NCI-H2171 treated with DMSO at 0.1 percent for 48 hours (cell line): ENCODE measurements around the gene GNB1.

Experiments used
- DNase-seq: peaks from one replicate; lab custom pipeline; 2025; lab: John Stamatoyannopoulos, UW

Gene GNB1

DNA sequence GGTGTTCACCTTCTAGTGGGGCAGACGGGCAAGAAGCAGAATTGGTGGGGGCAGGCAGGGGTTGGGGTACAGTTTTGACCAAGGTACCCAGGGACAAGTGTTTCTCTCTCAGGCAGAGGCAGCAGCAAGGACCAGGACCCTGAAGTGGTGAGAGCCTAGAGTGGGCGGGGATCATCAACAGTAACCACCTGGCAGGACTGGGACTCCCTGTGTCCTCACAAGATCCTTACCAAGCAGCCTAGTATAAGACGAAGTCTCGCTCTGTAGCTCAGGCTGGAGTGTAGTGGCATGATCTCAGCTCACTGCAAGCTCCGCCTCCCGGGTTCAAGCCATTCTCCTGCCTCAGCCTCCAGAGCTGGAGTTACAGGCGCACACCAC lies 109.4 kb downstream of the GNB1 start:
- DNase-seq, result no peak

GRCh38 chr1:1780598-1781525 lies 110.0 kb downstream of the GNB1 start:
- DNase-seq, result no peak

DNA sequence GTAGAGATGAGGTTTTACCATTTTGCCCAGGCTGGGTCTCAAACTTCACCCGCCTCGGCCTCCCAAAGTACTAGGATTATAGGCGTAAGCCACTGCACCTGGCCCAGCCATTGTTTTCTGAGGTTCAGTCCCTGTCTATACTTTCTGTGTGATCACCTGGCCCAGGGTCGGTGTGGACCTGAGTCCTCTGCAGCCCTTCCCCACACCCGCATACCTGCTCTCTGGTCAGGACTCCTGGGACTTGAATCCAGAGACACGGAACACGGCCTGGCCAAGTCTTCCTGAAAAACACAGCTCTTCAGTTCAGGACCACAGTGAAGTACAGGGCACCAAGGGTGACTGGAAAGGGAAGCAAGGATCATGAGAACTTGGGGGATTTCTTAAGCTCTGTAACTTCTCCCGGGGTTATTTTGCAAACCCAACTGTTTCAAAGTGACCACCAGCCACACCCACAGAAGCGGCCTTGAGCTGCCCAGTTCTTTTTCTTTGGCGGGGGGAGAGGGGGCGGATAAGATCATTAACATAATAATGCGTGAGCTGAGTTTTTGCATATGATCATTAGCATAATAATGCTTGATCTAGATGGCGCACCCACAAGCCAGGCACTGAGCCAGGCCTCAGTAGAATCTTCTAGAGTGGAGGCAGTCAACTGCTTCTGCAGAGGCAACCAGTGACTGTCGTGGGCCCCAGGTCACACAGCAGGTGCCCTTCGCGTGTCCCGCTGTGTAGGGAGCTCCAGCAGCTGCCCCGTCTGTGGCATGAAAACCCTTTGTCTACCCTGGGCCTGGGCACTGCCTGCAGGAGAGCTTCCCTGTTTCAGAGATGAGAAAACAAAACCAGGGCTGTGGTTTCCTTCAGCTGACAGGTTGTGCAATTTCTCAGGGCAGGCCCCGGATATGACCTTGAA lies 110.9 kb downstream of the GNB1 start:
- no peak for DNase-seq

DNA sequence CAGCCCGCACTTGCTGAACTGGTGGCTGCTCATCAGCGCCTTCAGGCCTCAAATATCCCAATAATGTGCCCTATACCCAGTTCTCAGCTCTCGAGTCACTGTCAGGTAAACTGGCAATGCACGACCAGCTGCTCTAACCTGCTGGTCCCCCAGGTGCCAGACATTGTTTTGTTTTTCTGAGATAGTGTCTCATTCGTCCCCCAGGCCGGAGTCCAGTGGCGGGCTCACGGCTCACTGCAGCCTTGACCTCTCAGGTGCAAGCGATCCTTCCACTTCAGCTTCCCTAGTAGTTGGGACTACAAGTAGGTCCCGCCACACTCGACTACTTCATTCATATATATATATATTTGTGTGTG lies 111.6 kb downstream of the GNB1 start:
- DNase-seq, result no peak

GRCh38 chr1:1778663-1779319 lies 112.1 kb downstream of the GNB1 start:
- DNase-seq, result peak; percentile 71

- peak; percentile 64 for DNase-seq
These were observed 112.8 kb downstream of the GNB1 start, which contains the start of gene NADK for GRCh38 chr1:1777950-1778662. Gene NADK, minus strand, starts transcription at chr1:1778470. Its CDS starts 13,064 bp downstream, at chr1:1765406.

GRCh38 chr1:1777583-1777899 lies 113.3 kb downstream of the GNB1 start:
- no peak for DNase-seq

- DNase-seq, result no peak
These were observed 114.0 kb downstream of the GNB1 start for GRCh38 chr1:1776672-1777582.

GRCh38 chr1:1775327-1776226 lies 115.3 kb downstream of the GNB1 start:
- DNase-seq, result no peak

- DNase-seq, result no peak
These were observed 117.0 kb downstream of the GNB1 start for GRCh38 chr1:1773874-1774273.

DNA sequence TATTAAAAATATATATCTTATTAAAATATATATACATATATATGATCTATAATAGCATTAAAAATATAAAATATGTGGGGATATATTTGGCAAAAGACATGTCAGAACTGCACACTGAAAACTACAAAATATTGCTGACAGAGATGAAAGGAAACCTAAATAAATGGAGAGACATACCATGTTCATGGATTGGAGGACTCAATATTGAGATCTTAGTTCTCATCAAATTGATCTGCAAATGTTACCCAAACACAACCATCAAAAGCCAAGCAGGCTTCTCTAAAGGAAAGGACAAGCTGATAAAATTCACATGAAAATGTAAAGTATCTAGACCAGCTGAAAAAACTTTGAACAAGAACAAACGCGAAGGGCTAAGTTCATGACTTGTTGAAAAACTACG lies 119.8 kb downstream of the GNB1 start:
- no peak for DNase-seq

DNA sequence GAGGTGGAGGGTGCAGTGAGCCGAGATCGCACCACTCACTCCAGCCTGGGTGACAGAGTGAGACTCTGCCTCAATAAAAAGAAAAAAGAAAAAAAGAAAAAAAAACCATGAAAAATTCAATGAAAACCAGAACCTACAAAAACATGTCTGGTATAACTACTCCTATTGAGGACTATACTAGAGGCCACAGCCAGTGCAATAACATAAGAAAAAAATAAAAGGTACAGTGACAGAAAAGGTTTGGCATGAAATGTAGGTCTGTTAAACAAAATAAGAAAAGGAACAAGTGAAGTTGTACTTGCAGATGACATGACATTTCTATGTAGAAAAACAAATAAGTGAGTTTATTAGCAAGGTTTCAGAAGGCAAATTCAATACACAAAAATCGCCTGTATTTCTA lies 120.8 kb downstream of the GNB1 start:
- no peak for DNase-seq

- no peak for DNase-seq
These were observed 122.5 kb downstream of the GNB1 start for GRCh38 chr1:1768249-1768992.

- no peak for DNase-seq
These were observed 125.9 kb downstream of the GNB1 start for GRCh38 chr1:1764876-1765470.

DNA sequence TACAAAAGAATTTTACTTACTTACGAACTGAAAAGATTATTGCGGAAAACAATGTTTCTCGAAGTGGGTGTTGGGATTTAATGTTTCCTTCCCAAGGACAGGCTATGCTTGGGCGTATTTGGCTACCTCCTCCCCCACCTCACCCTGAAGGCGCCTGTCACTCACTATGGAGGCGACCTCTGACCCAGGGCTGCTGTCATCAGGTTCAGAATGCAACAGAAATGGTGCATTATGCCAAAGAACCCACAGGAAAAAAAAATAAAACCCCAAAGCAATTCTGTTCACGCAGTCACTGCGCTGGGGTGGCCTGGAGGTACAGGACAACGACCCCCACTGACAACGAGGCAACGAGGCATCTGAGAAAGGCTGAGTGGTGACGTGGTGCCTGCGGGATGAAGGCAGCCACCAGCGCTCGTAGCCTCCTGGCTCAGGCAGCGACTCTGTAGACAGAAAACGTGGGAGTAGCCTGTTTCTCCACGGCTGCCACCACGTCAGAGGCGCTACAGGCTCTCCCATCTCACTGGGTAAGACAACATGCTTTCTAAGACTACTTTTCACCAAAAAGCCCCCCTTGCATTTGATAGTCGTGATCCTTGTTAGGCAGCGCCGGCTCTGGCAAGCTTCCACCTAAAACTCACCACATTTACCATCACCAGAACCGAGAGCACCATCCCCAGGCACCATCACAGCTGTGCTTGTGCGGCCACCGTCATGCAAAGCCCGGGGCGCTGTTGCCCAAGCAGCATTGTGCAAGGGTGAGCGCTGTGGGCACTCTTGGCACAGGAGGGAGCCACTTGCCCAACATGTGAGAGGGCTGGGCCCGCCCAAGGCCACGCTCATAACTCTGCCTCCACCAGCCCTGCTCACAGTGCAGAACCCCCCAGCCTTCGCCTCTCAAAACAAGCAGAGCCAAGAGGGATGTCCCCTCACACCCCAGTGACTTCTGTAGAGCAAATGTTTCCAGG lies 126.9 kb downstream of the GNB1 start:
- no peak for DNase-seq

- DNase-seq, result no peak
These were observed 129.1 kb downstream of the GNB1 start for GRCh38 chr1:1761504-1762376.
